NCI-H146 (cell line): ENCODE results near the gene GCM1.

Experiments used
- DNase-seq: peaks from one replicate; lab custom pipeline; 2025; lab: John Stamatoyannopoulos, UW

The GCM1 gene

GRCh38 chr6:53151676-53152075 lies 3.0 kb upstream of the GCM1 start:
- no peak for DNase-seq

GRCh38 chr6:53144802-53145201 lies 3.8 kb downstream of the GCM1 start:
- no peak for DNase-seq

- no peak for DNase-seq
Observed at GRCh38 chr6:53143710-53144109, 4.9 kb downstream of the GCM1 start.

GRCh38 chr6:53142810-53143209 lies 5.8 kb downstream of the GCM1 start:
- no peak for DNase-seq

GRCh38 chr6:53139841-53140413 lies 8.7 kb downstream of the GCM1 start:
- no peak for DNase-seq

- DNase-seq = no peak
Observed at GRCh38 chr6:53136000-53136609, 12.5 kb downstream of the GCM1 start.

GRCh38 chr6:53134601-53135235 lies 13.9 kb downstream of the GCM1 start:
- DNase-seq = no peak

- DNase-seq = no peak
Observed at GRCh38 chr6:53133961-53134360, 14.7 kb downstream of the GCM1 start.

GRCh38 chr6:53130569-53131290 lies 17.9 kb downstream of the GCM1 start:
- no peak for DNase-seq

GRCh38 chr6:53128842-53129241 lies 19.8 kb downstream of the GCM1 start:
- no peak for DNase-seq

- DNase-seq = no peak
Observed at GRCh38 chr6:53125276-53125675, 23.4 kb downstream of the GCM1 start.

GRCh38 chr6:53124131-53124800 lies 24.4 kb downstream of the GCM1 start:
- no peak for DNase-seq

- DNase-seq = peak; percentile 88
Observed at GRCh38 chr6:53119772-53120409, 28.8 kb downstream of the GCM1 start.

- peak; percentile 51 for DNase-seq
Observed at GRCh38 chr6:53119349-53119748, 29.3 kb downstream of the GCM1 start.

- no peak for DNase-seq
Observed at GRCh38 chr6:53115741-53116140, 32.9 kb downstream of the GCM1 start.

GRCh38 chr6:53115113-53115512 lies 33.5 kb downstream of the GCM1 start:
- no peak for DNase-seq

GRCh38 chr6:53113742-53114141 lies 34.9 kb downstream of the GCM1 start:
- no peak for DNase-seq

- peak; percentile 93 for DNase-seq
Observed at GRCh38 chr6:53112871-53113270, 35.8 kb downstream of the GCM1 start.

GRCh38 chr6:53112404-53112803 lies 36.2 kb downstream of the GCM1 start:
- peak; percentile 93 for DNase-seq

- DNase-seq = peak; percentile 18
Observed at GRCh38 chr6:53111865-53112264, 36.8 kb downstream of the GCM1 start.

- DNase-seq = no peak
Observed at GRCh38 chr6:53109612-53110011, 39.0 kb downstream of the GCM1 start.

GRCh38 chr6:53107091-53107490 lies 41.5 kb downstream of the GCM1 start:
- DNase-seq = peak; percentile 57
